NT2/D1 (cell line): ENCODE results near the gene MXD1.

Source experiments
- YY1 ChIP-seq: IDR thresholded peaks from 2 replicates; pipeline ENCODE4 v1.6.1; 2011; ENCODE audit not compliant: insufficient read length, insufficient read depth
- ZNF274 ChIP-seq: IDR thresholded peaks from 2 replicates; pipeline ENCODE4 v1.6.1; 2011; ENCODE audit warnings: mild to moderate bottlenecking, low read depth, low read length

DNA sequence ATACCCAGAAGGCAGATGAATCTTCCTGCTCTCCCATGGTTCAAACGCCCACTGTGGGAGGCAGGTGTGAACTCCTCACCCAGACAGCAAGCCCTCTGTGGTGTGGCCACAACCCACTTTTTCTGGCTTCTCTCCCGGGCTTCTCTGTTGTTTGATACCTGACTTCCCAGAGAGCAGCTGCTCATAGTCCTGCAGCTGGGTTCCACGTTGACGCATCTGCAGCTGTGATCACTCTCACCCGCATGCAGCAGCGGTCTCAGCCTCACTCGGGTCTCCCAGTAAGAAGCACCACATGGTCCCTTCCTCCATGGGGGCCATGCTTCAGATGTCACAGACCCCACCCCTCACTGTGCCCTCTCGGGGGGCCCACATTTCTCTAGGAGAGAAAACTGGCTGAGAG lies 43.1 kb downstream of the MXD1 start:
- no peak for TF ChIP-seq YY1
- no peak for TF ChIP-seq ZNF274
